Osteoblast (primary cell): ENCODE measurements around the gene IZUMO1. TPM values are rescaled to one million over a fixed set of nuclear protein-coding genes. Genes with fewer than 3 reads are reported as not detected.

Source experiments
- DNase-seq: peaks from one replicate; pipeline ENCODE4 v3.0.0; 2011; ENCODE audit warnings: low spot score, mixed read lengths; ENCODE audit not compliant: insufficient read length; ENCODE audit errors: missing footprints
- H2AFZ ChIP-seq: 2 replicates; pipeline ENCODE4 v1.6.0; 2011; ENCODE audit warnings: mild to moderate bottlenecking, low read length
- H3K27ac ChIP-seq: 2 replicates; pipeline ENCODE4 v1.5.1; 2011; ENCODE audit warnings: mild to moderate bottlenecking, low read depth, low read length, moderate library complexity
- H3K27me3 ChIP-seq: 2 replicates; pipeline ENCODE4 v1.6.0; 2012; ENCODE audit warnings: mild to moderate bottlenecking, control low read depth, inconsistent platforms, low read length, moderate library complexity; ENCODE audit not compliant: insufficient read depth
- H3K36me3 ChIP-seq: 2 replicates; pipeline ENCODE4 v1.5.1; 2011; ENCODE audit warnings: mild to moderate bottlenecking, low read length, control low read depth, moderate library complexity; ENCODE audit not compliant: insufficient read depth
- H3K4me1 ChIP-seq: 2 replicates; pipeline ENCODE4 v1.5.1; 2011; ENCODE audit warnings: mild to moderate bottlenecking, low read length, control low read depth, moderate library complexity; ENCODE audit not compliant: insufficient read depth
- H3K4me2 ChIP-seq: 2 replicates; pipeline ENCODE4 v1.6.0; 2011; ENCODE audit warnings: mild to moderate bottlenecking, low read length; ENCODE audit not compliant: insufficient read depth
- H3K4me3 ChIP-seq: fragments of 200-600 bp; sonication (generic); 3 replicates; pipeline ENCODE4 v1.5.1; 2012; ENCODE audit warnings: mild to moderate bottlenecking, low read length, inconsistent platforms; ENCODE audit not compliant: insufficient read depth
- H3K79me2 ChIP-seq: 2 replicates; pipeline ENCODE4 v1.6.0; 2012; ENCODE audit warnings: mild to moderate bottlenecking, low read length, control low read depth, inconsistent platforms; ENCODE audit not compliant: insufficient read depth
- H3K9me3 ChIP-seq: 2 replicates; pipeline ENCODE4 v1.5.1; 2011; ENCODE audit warnings: low read depth, low read length, control low read depth
- H4K20me1 ChIP-seq: 2 replicates; pipeline ENCODE4 v1.6.0; 2012; ENCODE audit warnings: mild to moderate bottlenecking, low read length, control low read depth; ENCODE audit not compliant: insufficient read depth
- total RNA-seq: library from RNA; depleted of rRNA; stranded (reverse); fragments of >200 nt; gene quantifications from 2 replicates; pipeline ENCODE4 v1.2.3, GENCODE V29; 2012
- TF ChIP-seq, protein P1 (sequence below): IDR thresholded peaks from 2 replicates; pipeline ENCODE4 v1.5.1; 2011; ENCODE audit warnings: mild to moderate bottlenecking, low read depth, low read length, moderate library complexity; ENCODE audit errors: extremely low read depth

Gene IZUMO1
- total RNA-seq, 1 donor: not detected

DNA sequence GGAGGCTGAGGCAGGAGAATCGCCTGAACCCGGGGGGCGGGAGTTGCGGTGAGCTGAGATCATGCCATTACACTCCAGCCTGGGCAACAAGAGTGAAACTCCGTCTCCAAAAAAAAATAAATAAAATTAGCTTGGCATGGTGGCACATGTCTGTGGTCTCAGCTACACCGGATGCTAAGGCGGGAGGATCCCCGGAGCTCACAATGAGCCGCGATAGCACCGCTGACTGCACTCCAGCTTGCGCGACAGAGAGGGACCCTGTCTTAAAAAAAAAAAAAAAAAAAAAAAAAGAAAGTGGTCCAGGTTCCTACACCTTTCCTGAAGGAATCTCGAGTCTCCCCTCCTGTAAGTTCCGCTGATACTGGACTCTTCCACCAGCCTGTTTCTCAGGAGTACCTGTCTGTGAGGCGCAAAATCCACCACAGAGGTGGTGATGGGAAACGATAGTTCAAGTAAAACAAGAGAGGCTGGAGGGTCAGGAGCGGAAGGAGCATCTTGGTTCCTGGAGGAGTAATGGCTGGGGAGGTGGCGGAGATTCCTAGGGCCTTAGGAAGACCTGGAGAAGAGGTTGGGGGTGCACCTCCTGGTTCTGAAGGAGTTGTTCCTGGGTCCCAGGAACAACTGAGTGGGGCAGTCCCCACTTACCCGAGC lies 5.3 kb upstream of the IZUMO1 start:
- Histone ChIP-seq H2AFZ (no peak overlapping the region), H3K4me1 (no peaks in the 10 kb centered on the region), H3K4me2 (no peak overlapping the region), H3K27ac (no peak overlapping the region), H3K79me2 (no peaks in the 10 kb centered on the region), H3K27me3 (peaks cover 40% of the 10 kb centered on the region), H3K36me3 (no peaks in the 10 kb centered on the region), H4K20me1 (no peaks in the 10 kb centered on the region), H3K4me3 (no peak overlapping the region), H3K9me3 (no peaks in the 10 kb centered on the region)
- TF ChIP-seq, protein P1, sequence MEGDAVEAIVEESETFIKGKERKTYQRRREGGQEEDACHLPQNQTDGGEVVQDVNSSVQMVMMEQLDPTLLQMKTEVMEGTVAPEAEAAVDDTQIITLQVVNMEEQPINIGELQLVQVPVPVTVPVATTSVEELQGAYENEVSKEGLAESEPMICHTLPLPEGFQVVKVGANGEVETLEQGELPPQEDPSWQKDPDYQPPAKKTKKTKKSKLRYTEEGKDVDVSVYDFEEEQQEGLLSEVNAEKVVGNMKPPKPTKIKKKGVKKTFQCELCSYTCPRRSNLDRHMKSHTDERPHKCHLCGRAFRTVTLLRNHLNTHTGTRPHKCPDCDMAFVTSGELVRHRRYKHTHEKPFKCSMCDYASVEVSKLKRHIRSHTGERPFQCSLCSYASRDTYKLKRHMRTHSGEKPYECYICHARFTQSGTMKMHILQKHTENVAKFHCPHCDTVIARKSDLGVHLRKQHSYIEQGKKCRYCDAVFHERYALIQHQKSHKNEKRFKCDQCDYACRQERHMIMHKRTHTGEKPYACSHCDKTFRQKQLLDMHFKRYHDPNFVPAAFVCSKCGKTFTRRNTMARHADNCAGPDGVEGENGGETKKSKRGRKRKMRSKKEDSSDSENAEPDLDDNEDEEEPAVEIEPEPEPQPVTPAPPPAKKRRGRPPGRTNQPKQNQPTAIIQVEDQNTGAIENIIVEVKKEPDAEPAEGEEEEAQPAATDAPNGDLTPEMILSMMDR: no peak
- DNase-seq: peak; percentile 73

DNA sequence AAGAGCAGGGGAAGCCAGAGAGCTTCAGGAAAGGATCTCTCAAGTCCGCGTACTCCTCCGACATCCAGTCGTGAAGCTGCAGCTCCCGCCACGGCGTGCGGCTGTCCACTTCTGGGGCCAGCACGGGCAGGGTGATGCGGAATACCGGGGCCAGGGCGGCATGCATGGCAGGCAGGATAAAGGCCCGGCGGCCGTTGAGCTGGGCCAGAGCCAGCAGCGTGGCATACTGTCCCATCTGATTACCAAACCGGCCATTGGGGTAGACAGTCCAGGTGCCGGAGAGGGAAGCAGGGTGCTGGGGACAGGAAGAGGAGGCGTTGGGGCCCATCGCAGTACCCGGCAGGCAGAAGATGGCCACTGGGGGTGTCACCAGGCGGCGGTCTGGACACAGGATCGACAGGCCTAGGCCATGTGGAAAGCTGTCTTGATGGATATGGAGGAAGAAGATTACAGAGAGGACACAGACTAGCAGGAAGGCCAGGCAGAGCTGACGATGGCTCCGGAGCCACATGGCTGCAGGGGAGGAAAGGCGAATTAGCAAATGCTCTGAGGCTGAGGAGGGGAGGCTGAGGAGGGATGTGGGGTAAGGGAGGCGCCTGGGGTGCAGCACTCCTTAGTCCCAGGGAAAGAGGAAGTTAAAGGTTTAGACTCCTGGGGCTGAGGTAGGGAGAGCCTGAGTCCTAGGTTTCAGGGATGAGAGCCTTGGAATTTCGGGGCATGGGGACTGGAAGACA lies 4.2 kb upstream of the IZUMO1 start:
- peaks cover 46% of the 10 kb centered on the region for H3K27me3 ChIP-seq
- no peak for DNase-seq

DNA sequence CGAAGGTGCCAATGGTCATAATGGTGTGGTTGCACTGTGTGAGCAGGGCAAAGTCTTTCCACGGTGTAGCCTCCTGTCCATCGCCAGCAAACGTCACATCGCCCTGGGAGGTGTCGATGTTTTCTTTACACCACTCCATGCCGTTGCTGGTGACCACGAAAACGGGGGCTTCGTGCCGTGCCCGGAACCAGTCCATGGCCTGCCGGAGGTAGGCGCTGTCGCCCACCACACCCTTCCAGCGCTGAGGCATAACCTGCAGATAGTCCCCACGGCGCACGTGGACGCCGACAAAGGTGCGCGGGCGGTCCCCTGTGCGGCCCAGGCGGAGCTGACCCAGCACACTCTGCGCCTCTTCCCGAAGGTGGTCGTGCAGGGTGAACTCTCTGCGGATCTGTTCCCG lies 3.6 kb upstream of the IZUMO1 start:
- Histone ChIP-seq H3K27ac (no peak overlapping the region), H3K79me2 (no peaks in the 10 kb centered on the region), H3K36me3 (no peaks in the 10 kb centered on the region), H3K4me1 (peaks cover 5% of the 10 kb centered on the region), H3K4me2 (no peak overlapping the region), H3K9me3 (no peaks in the 10 kb centered on the region), H3K4me3 (no peak overlapping the region), H4K20me1 (no peaks in the 10 kb centered on the region), H3K27me3 (peaks cover 48% of the 10 kb centered on the region), H2AFZ (no peak overlapping the region)
- no peak for DNase-seq
- TF ChIP-seq, protein P1: no peak

More for the DNA sequence above, 4.2 kb upstream of the IZUMO1 start:
- H2AFZ ChIP-seq: no peak overlapping the region
- H3K4me2 ChIP-seq: no peak overlapping the region
- no peaks in the 10 kb centered on the region for H3K79me2 ChIP-seq
- H3K4me1 ChIP-seq: peaks cover 5% of the 10 kb centered on the region
- no peaks in the 10 kb centered on the region for H3K9me3 ChIP-seq
- H3K36me3 ChIP-seq: no peaks in the 10 kb centered on the region
- no peaks in the 10 kb centered on the region for H4K20me1 ChIP-seq
- no peak overlapping the region for H3K27ac ChIP-seq
- no peak overlapping the region for H3K4me3 ChIP-seq
- TF ChIP-seq, protein P1: no peak

DNA sequence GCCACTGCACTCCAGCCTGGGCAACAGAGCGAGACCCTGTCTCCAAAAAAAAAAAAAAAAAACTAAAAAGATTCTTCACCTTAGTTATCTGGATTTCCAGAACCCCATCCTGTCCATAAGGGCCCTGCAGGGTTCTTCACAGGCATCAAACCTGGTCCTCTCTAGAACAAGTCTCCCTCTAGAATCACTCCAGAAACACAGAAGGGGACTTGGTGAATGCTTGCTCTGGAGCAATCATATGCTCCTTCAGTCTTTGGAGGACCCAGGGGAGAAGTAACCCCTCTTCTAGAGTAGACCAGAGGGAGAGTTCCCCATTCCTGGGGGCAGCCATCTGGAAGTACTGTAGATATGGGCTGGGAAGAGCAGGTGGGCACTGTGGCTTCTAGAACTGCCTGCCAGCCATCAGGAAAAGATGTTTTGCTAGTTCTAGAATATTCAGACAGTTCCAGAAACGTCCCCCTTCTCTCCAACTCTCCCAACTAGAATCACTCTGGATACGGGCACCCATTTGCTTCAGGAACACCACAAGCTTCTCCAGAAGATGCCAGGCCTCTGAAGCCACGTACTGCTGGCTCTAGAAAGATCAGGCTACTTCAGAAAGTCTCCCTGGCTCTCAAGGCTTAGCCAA lies 3.0 kb upstream of the IZUMO1 start:
- TF ChIP-seq, protein P1: no peak
- H3K79me2 ChIP-seq: no peaks in the 10 kb centered on the region
- no peaks in the 10 kb centered on the region for H3K36me3 ChIP-seq
- DNase-seq: peak; percentile 83
- no peak overlapping the region for H2AFZ ChIP-seq
- H3K27ac ChIP-seq: no peak overlapping the region
- no peak overlapping the region for H3K4me3 ChIP-seq
- no peaks in the 10 kb centered on the region for H4K20me1 ChIP-seq
- H3K4me1 ChIP-seq: peaks cover 5% of the 10 kb centered on the region
- H3K27me3 ChIP-seq: peaks cover 49% of the 10 kb centered on the region
- H3K4me2 ChIP-seq: no peak overlapping the region
- H3K9me3 ChIP-seq: no peaks in the 10 kb centered on the region
